Glutamatergic neuron (in vitro differentiated cells): ENCODE data around the gene SLC39A6. TPM values are rescaled to one million over a fixed set of nuclear protein-coding genes. Genes with fewer than 3 reads are reported as not detected.

Experiments used
- DNase-seq: peaks from one replicate; pipeline ENCODE4 v3.0.0; 2022
- H3K27ac Mint-ChIP-seq: one replicate; pipeline ENCODE4 v1.8.0; 2020; ENCODE audit warnings: mild to moderate bottlenecking, mixed read lengths, inconsistent platforms; ENCODE audit not compliant: unreplicated experiment
- H3K27me3 Mint-ChIP-seq: one replicate; pipeline ENCODE4 v1.8.0; 2020; ENCODE audit warnings: mild to moderate bottlenecking, moderate library complexity, mixed read lengths, inconsistent platforms; ENCODE audit not compliant: unreplicated experiment
- H3K36me3 Mint-ChIP-seq: one replicate; pipeline ENCODE4 v1.8.0; 2020; ENCODE audit warnings: mild to moderate bottlenecking, mixed read lengths, inconsistent platforms; ENCODE audit not compliant: unreplicated experiment
- H3K4me1 Mint-ChIP-seq: one replicate; pipeline ENCODE4 v1.8.0; 2020; ENCODE audit warnings: mild to moderate bottlenecking, low read depth, mixed read lengths, inconsistent platforms; ENCODE audit not compliant: unreplicated experiment
- H3K4me3 Mint-ChIP-seq: one replicate; pipeline ENCODE4 v1.8.0; 2020; ENCODE audit warnings: mild to moderate bottlenecking, mixed read lengths, inconsistent platforms; ENCODE audit not compliant: unreplicated experiment
- H3K9me3 Mint-ChIP-seq: one replicate; pipeline ENCODE4 v1.8.0; 2020; ENCODE audit warnings: mild to moderate bottlenecking, moderate library complexity, mixed read lengths, inconsistent platforms; ENCODE audit not compliant: unreplicated experiment
- CTCF ChIP-seq: fragments of 200-600 bp; sonication (generic); IDR thresholded peaks from one replicate; pipeline ENCODE4 v1.5.0; 2021; ENCODE audit not compliant: partially characterized antibody, unreplicated experiment
- total RNA-seq: library from RNA; stranded (reverse); fragmentation: NEBNext Ultra II Directional; extraction: Animal tissue kit (Norgen Biotek cat#: 25700); gene quantifications from one replicate; pipeline ENCODE4 v1.2.1, GENCODE V29; 2021; ENCODE audit not compliant: unreplicated experiment

The SLC39A6 gene
- total RNA-seq, 1 donor from 2014 or later = 113 TPM

- no peaks in the 10 kb centered on the region for H3K36me3 Mint-ChIP-seq
- DNase-seq = no peak
- no peak overlapping the region for H3K4me3 Mint-ChIP-seq
- no peak overlapping the region for H3K27ac Mint-ChIP-seq
- TF ChIP-seq CTCF = no peak
- H3K27me3 Mint-ChIP-seq = peaks cover 3% of the 10 kb centered on the region
- no peaks in the 10 kb centered on the region for H3K9me3 Mint-ChIP-seq
- no peaks in the 10 kb centered on the region for H3K4me1 Mint-ChIP-seq
Measured at GRCh38 chr18:36114738-36115137, 14.4 kb downstream of the SLC39A6 start.

- DNase-seq = no peak
- H3K27me3 Mint-ChIP-seq = peaks cover 3% of the 10 kb centered on the region
- H3K36me3 Mint-ChIP-seq = no peaks in the 10 kb centered on the region
- no peak for TF ChIP-seq CTCF
- H3K27ac Mint-ChIP-seq = no peak overlapping the region
- no peaks in the 10 kb centered on the region for H3K9me3 Mint-ChIP-seq
- H3K4me3 Mint-ChIP-seq = no peak overlapping the region
- H3K4me1 Mint-ChIP-seq = no peaks in the 10 kb centered on the region
Measured at GRCh38 chr18:36114251-36114650, 14.9 kb downstream of the SLC39A6 start.

- DNase-seq = no peak
- H3K4me3 Mint-ChIP-seq = no peak overlapping the region
- H3K27me3 Mint-ChIP-seq = no peaks in the 10 kb centered on the region
- H3K27ac Mint-ChIP-seq = no peak overlapping the region
- H3K36me3 Mint-ChIP-seq = no peaks in the 10 kb centered on the region
- TF ChIP-seq CTCF = no peak
- H3K9me3 Mint-ChIP-seq = no peaks in the 10 kb centered on the region
- no peaks in the 10 kb centered on the region for H3K4me1 Mint-ChIP-seq
Measured at GRCh38 chr18:36112302-36112701, 16.8 kb downstream of the SLC39A6 start.

GRCh38 chr18:36109737-36110136 lies 19.4 kb downstream of the SLC39A6 start:
- H3K27ac Mint-ChIP-seq = no peak overlapping the region
- H3K9me3 Mint-ChIP-seq = no peaks in the 10 kb centered on the region
- H3K4me3 Mint-ChIP-seq = no peak overlapping the region
- no peaks in the 10 kb centered on the region for H3K4me1 Mint-ChIP-seq
- H3K36me3 Mint-ChIP-seq = no peaks in the 10 kb centered on the region
- no peaks in the 10 kb centered on the region for H3K27me3 Mint-ChIP-seq
- no peak for TF ChIP-seq CTCF
- DNase-seq = no peak

- H3K9me3 Mint-ChIP-seq = peaks cover 2% of the 10 kb centered on the region
- no peak for DNase-seq
- no peak overlapping the region for H3K4me3 Mint-ChIP-seq
- peaks cover 4% of the 10 kb centered on the region for H3K36me3 Mint-ChIP-seq
- H3K4me1 Mint-ChIP-seq = no peaks in the 10 kb centered on the region
- no peak for TF ChIP-seq CTCF
- H3K27ac Mint-ChIP-seq = no peak overlapping the region
- H3K27me3 Mint-ChIP-seq = no peaks in the 10 kb centered on the region
Measured at GRCh38 chr18:36108601-36109000, 20.5 kb downstream of the SLC39A6 start.
